ENCODE data around the gene ZIC4. TPM values are rescaled to one million over a fixed set of nuclear protein-coding genes. Genes with fewer than 3 reads are reported as not detected.

The ZIC4 gene
- total and polyA plus RNA-seq, 10 of the 15 experiments (the other 5 are each of a cell fraction or from before 2014, with no cell fraction given), result not detected

DNA sequence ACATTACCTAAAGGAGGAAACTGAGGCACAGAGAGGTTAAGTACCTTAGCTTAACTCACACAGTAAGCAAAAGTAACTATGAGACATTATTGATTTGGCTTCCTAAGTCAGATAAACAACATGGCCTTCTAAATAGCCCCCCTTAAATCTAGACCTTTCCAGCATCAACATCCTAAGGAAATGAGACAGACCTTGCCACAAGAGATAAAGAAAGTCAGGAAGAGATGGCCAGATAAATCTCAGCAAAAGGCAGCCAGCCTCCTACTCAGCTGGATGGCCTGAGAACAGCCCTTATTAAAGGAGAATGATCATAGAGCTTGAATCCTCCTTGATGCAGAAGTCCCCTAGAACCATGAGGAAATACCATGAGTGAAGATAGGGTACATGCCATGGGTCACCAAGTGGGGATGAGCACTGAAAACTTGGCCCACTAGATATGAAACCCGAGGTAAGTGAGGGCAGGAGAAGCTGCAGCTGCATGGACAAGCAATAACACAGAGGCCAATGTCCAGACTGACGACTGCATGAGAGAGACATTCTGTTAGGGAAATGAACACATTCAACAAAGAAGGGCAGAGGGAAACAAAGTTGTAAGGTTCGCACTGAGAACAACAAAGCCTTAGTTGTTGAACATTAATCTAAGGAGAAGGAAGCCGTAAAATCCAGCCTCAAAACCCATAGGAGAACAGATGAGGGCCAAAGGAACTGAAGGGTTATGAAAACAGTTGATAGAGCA lies 69.6 kb downstream of the ZIC4 start:
- H3K9ac ChIP-seq (ENCODE audit: control insufficient read depth, insufficient read depth, low read length), result no peak overlapping the region
- no peaks in the 10 kb centered on the region for H3K9me3 ChIP-seq (replicated peaks; ENCODE audit: control insufficient read depth, insufficient read depth, low read length)
- H4K20me1 ChIP-seq (ENCODE audit: control insufficient read depth, insufficient read depth), result no peaks in the 10 kb centered on the region
- RAD21 ChIA-PET (ENCODE audit: unreplicated experiment), result no interaction called here
- 1% methylated on average over 4 of the region's 4 CpGs for WGBS (ENCODE audit: insufficient coverage, insufficient replicate concordance, low lambda C conversion rate, missing lambda C conversion rate)
- H3K79me2 ChIP-seq (ENCODE audit: control insufficient read depth, insufficient read depth, low read length), result no peaks in the 10 kb centered on the region
- DNase-seq (ENCODE audit: low read depth, low spot score) (no peak), FAIRE-seq (no peak), ATAC-seq (no peak)
- no peak overlapping the region for H3K4me3 ChIP-seq
- intact Hi-C loops (cut with micrococcal nuclease; ENCODE audit: unreplicated experiment), result no loop called here
- in situ Hi-C loops (cut with MboI), result no loop called here
- no peak overlapping the region for H3K27ac ChIP-seq (ENCODE audit: control insufficient read depth, insufficient read depth)
- no peaks in the 10 kb centered on the region for H3K27me3 ChIP-seq (replicated peaks in 1 of 2; ENCODE audit: control insufficient read depth in 2 of 2, insufficient read depth in 2 of 2, low read length in 1 of 2)
- H2AFZ ChIP-seq (ENCODE audit: control insufficient read depth, low read depth, low read length), result no peak overlapping the region
- no peaks in the 10 kb centered on the region for H3K36me3 ChIP-seq (ENCODE audit: control insufficient read depth in 2 of 2, insufficient read depth in 2 of 2, low read length in 1 of 2)
- H3K4me2 ChIP-seq (ENCODE audit: control insufficient read depth, insufficient read depth), result no peak overlapping the region
- SMC1A ChIA-PET (ENCODE audit: uncharacterized antibody, unreplicated experiment), result no interaction called here
- CTCF ChIA-PET, result no interaction called here
- POLR2A ChIA-PET, result no interaction called here
- BruUV-seq (replicated peaks), result no TSS peak
- no peaks in the 10 kb centered on the region for H3K4me1 ChIP-seq (ENCODE audit: control insufficient read depth, insufficient read depth, low read length)
- TF ChIP-seq ZNF622 (IDR thresholded peaks at IDR 0.05) (no peak), WRNIP1 (IDR thresholded peaks at IDR 0.05; ENCODE audit: borderline replicate concordance, low read depth, low read length) (no peak), RB1 (IDR thresholded peaks at IDR 0.05; ENCODE audit: borderline replicate concordance) (no peak), RAD21 (IDR thresholded peaks at IDR 0.05; ENCODE audit: insufficient read depth, low read depth, low read length) (no peak), EED (IDR thresholded peaks at IDR 0.05; ENCODE audit: low read depth) (no peak), STAT3 (IDR thresholded peaks at IDR 0.05; ENCODE audit: low read depth, low read length) (no peak), CHD2 (IDR thresholded peaks at IDR 0.05; ENCODE audit: borderline replicate concordance, low read depth, low read length) (no peak), NR2F1 (conservative IDR thresholded peaks at IDR 0.05) (no peak), ZNF207 (IDR thresholded peaks at IDR 0.05; ENCODE audit: borderline replicate concordance) (no peak), BHLHE40 (IDR thresholded peaks at IDR 0.05; ENCODE audit: borderline replicate concordance in 1 of 2, low read depth in 2 of 2, low read length in 1 of 2) (no peak), EGR1 (IDR thresholded peaks at IDR 0.05; ENCODE audit: borderline replicate concordance in 1 of 2, low read depth in 2 of 2, low read length in 2 of 2) (no peak), IKZF1 (conservative IDR thresholded peaks at IDR 0.05) (no peak)
- TF ChIP-seq, protein P1, sequence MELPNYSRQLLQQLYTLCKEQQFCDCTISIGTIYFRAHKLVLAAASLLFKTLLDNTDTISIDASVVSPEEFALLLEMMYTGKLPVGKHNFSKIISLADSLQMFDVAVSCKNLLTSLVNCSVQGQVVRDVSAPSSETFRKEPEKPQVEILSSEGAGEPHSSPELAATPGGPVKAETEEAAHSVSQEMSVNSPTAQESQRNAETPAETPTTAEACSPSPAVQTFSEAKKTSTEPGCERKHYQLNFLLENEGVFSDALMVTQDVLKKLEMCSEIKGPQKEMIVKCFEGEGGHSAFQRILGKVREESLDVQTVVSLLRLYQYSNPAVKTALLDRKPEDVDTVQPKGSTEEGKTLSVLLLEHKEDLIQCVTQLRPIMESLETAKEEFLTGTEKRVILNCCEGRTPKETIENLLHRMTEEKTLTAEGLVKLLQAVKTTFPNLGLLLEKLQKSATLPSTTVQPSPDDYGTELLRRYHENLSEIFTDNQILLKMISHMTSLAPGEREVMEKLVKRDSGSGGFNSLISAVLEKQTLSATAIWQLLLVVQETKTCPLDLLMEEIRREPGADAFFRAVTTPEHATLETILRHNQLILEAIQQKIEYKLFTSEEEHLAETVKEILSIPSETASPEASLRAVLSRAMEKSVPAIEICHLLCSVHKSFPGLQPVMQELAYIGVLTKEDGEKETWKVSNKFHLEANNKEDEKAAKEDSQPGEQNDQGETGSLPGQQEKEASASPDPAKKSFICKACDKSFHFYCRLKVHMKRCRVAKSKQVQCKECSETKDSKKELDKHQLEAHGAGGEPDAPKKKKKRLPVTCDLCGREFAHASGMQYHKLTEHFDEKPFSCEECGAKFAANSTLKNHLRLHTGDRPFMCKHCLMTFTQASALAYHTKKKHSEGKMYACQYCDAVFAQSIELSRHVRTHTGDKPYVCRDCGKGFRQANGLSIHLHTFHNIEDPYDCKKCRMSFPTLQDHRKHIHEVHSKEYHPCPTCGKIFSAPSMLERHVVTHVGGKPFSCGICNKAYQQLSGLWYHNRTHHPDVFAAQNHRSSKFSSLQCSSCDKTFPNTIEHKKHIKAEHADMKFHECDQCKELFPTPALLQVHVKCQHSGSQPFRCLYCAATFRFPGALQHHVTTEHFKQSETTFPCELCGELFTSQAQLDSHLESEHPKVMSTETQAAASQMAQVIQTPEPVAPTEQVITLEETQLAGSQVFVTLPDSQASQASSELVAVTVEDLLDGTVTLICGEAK (IDR thresholded peaks at IDR 0.05; ENCODE audit: borderline replicate concordance), result no peak
- TF ChIP-seq, protein P2, sequence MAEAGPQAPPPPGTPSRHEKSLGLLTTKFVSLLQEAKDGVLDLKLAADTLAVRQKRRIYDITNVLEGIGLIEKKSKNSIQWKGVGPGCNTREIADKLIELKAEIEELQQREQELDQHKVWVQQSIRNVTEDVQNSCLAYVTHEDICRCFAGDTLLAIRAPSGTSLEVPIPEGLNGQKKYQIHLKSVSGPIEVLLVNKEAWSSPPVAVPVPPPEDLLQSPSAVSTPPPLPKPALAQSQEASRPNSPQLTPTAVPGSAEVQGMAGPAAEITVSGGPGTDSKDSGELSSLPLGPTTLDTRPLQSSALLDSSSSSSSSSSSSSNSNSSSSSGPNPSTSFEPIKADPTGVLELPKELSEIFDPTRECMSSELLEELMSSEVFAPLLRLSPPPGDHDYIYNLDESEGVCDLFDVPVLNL (IDR thresholded peaks at IDR 0.05; ENCODE audit: low read depth, low read length), result no peak
- TF ChIP-seq, protein P3, sequence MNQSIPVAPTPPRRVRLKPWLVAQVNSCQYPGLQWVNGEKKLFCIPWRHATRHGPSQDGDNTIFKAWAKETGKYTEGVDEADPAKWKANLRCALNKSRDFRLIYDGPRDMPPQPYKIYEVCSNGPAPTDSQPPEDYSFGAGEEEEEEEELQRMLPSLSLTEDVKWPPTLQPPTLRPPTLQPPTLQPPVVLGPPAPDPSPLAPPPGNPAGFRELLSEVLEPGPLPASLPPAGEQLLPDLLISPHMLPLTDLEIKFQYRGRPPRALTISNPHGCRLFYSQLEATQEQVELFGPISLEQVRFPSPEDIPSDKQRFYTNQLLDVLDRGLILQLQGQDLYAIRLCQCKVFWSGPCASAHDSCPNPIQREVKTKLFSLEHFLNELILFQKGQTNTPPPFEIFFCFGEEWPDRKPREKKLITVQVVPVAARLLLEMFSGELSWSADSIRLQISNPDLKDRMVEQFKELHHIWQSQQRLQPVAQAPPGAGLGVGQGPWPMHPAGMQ (IDR thresholded peaks at IDR 0.05; ENCODE audit: borderline replicate concordance), result no peak
- TF ChIP-seq, protein P4, sequence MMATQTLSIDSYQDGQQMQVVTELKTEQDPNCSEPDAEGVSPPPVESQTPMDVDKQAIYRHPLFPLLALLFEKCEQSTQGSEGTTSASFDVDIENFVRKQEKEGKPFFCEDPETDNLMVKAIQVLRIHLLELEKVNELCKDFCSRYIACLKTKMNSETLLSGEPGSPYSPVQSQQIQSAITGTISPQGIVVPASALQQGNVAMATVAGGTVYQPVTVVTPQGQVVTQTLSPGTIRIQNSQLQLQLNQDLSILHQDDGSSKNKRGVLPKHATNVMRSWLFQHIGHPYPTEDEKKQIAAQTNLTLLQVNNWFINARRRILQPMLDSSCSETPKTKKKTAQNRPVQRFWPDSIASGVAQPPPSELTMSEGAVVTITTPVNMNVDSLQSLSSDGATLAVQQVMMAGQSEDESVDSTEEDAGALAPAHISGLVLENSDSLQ (IDR thresholded peaks at IDR 0.05), result no peak

Measured in GM12878 (cell line).